A549 (cell line): Measurements from ENCODE around the gene PRDM12. TPM values are rescaled to one million over a fixed set of nuclear protein-coding genes. Genes with fewer than 3 reads are reported as not detected.
A peak's percentile ranks its signal among the peaks of the same experiment; 100 is the strongest.

Source experiments
- ATAC-seq, 2 experiments: fragments of 200-7000 bp in 1 of 2; fragments of >200 bp in 1 of 2; cut with Nextera tagmentation in 1 of 2; cut with Tn5 transposase in 1 of 2; 3 replicates each; pipeline versions ENCODE4 v1.8.0 to v1.9.1; 2018 to 2020; ENCODE audit warnings: mild to moderate bottlenecking in 1 of 2, moderate library complexity in 1 of 2
- CTCF ChIA-PET: fragments of 300-600 bp; sonication (Branson Sonifier 250); formaldehyde crosslinking; extraction: SDS; loops from one replicate; lab custom pipeline; 2021; ENCODE audit warnings: antibody characterized with exemption, inconsistent platforms; lab: Yijun Ruan, JAX
- POLR2A ChIA-PET: fragments of 350-600 bp; formaldehyde crosslinking; extraction: SDS; loops from one replicate; lab custom pipeline; 2021; ENCODE audit warnings: antibody characterized with exemption, inconsistent platforms; lab: Yijun Ruan, JAX
- DNase-seq, 2 experiments: peaks; one replicate each; pipeline versions ENCODE4 v3.0.0 to v3.0.0-alpha.2; 2011 to 2016; ENCODE audit warnings: low read depth in 1 of 2, low spot score in 1 of 2
- FAIRE-seq: peaks from 2 replicates; lab custom pipeline; 2011; peaks lifted over from hg19 to GRCh38; lab: Jason Lieb, UNC
- H3K27ac ChIP-seq, 2 experiments: fragments of >200 bp; sonication (Bioruptor Twin); formaldehyde crosslinking; 3 replicates each; pipeline ENCODE4 v1.5.1; 2016 to 2017
- H3K4me1 ChIP-seq: fragments of >200 bp; sonication (Bioruptor Twin); formaldehyde crosslinking; 3 replicates; pipeline ENCODE4 v1.6.1; 2016
- H3K4me2 ChIP-seq: fragments of >200 bp; sonication (Bioruptor Twin); formaldehyde crosslinking; 3 replicates; pipeline ENCODE4 v1.6.1; 2016
- H3K4me3 ChIP-seq: fragments of >200 bp; sonication (Bioruptor Twin); formaldehyde crosslinking; 3 replicates; pipeline ENCODE4 v1.5.1; 2016
- H3K9me3 ChIP-seq: fragments of >200 bp; sonication (Bioruptor Twin); formaldehyde crosslinking; 3 replicates; pipeline ENCODE4 v1.6.1; 2016
- ATOH8 ChIP-seq: fragments of 250-450 bp; sonication (Bioruptor Pico); IDR thresholded peaks from 2 replicates; pipeline ENCODE4 v1.5.0; 2020; ENCODE audit warnings: low read depth, mild to moderate bottlenecking, moderate library complexity
- CHD2 ChIP-seq: fragments of 150-350 bp; IDR thresholded peaks from 2 replicates; pipeline ENCODE4 v1.6.1; 2014; ENCODE audit warnings: low read length; ENCODE audit not compliant: partially characterized antibody
- E2F6 ChIP-seq: IDR thresholded peaks from 2 replicates; pipeline ENCODE4 v1.6.1; 2012; ENCODE audit warnings: low read depth, borderline replicate concordance
- EHF ChIP-seq: fragments of 250-450 bp; sonication (Bioruptor Pico); IDR thresholded peaks from 2 replicates; pipeline ENCODE4 v1.5.0; 2020; ENCODE audit warnings: mild to moderate bottlenecking
- EHMT2 ChIP-seq: fragments of 200-600 bp; sonication (generic); IDR thresholded peaks from 2 replicates; pipeline ENCODE4 v1.6.1; 2016; ENCODE audit warnings: antibody characterized with exemption, low read depth, mild to moderate bottlenecking, moderate library complexity
- HDAC2 ChIP-seq: fragments of 200-600 bp; sonication (generic); IDR thresholded peaks from 2 replicates; pipeline ENCODE4 v1.6.1; 2016
- HMGXB4 ChIP-seq: fragments of 250-450 bp; sonication (Bioruptor Pico); IDR thresholded peaks from 2 replicates; pipeline ENCODE4 v1.5.0; 2021; ENCODE audit warnings: mild to moderate bottlenecking, moderate library complexity, borderline replicate concordance
- HOXA7 ChIP-seq: fragments of 250-450 bp; sonication (Bioruptor Pico); IDR thresholded peaks from 2 replicates; pipeline ENCODE4 v1.5.0; 2020; ENCODE audit warnings: mild to moderate bottlenecking, moderate library complexity
- JUNB ChIP-seq: fragments of >200 bp; sonication (Bioruptor Twin); formaldehyde crosslinking; IDR thresholded peaks from 2 replicates; pipeline ENCODE4 v1.6.1; 2016
- KDM1A ChIP-seq: fragments of 200-600 bp; sonication (generic); IDR thresholded peaks from 2 replicates; pipeline ENCODE4 v1.6.1; 2016; ENCODE audit warnings: low read depth, mild to moderate bottlenecking
- KDM5A ChIP-seq: fragments of 200-600 bp; sonication (generic); IDR thresholded peaks from 2 replicates; pipeline ENCODE4 v1.6.1; 2016; ENCODE audit warnings: antibody characterized with exemption, mild to moderate bottlenecking
- MYC ChIP-seq: IDR thresholded peaks from 2 replicates; pipeline ENCODE4 v1.6.1; 2012; ENCODE audit warnings: mild to moderate bottlenecking, inconsistent platforms, low read length, improper control_type of control experiment, borderline replicate concordance
- NR3C1 ChIP-seq: fragments of >200 bp; sonication (Bioruptor Twin); formaldehyde crosslinking; IDR thresholded peaks from 3 replicates; pipeline ENCODE4 v1.6.1; 2017
- PHF8 ChIP-seq: fragments of 200-600 bp; sonication (generic); IDR thresholded peaks from 2 replicates; pipeline ENCODE4 v1.6.1; 2016; ENCODE audit warnings: low read depth, mild to moderate bottlenecking, antibody characterized with exemption, moderate library complexity, borderline replicate concordance
- RAD21 ChIP-seq, 2 experiments: fragments of >200 bp in 1 of 2; sonication (Bioruptor Twin) in 1 of 2; formaldehyde crosslinking in 1 of 2; IDR thresholded peaks in 1 of 2; conservative IDR thresholded peaks in 1 of 2; 2 replicates in 1 of 2; 3 replicates in 1 of 2; pipeline ENCODE4 v1.6.1; 2012 to 2018; ENCODE audit warnings: inconsistent platforms in 1 of 2
- RARB ChIP-seq: fragments of 250-450 bp; sonication (Bioruptor Pico); IDR thresholded peaks from 2 replicates; pipeline ENCODE4 v1.8.0; 2021; ENCODE audit warnings: mild to moderate bottlenecking, moderate library complexity
- SMC3 ChIP-seq: fragments of >200 bp; sonication (Bioruptor Twin); formaldehyde crosslinking; IDR thresholded peaks from 3 replicates; pipeline ENCODE4 v1.6.1; 2018; ENCODE audit warnings: inconsistent platforms
- SREBF2 ChIP-seq: fragments of 450-650 bp; IDR thresholded peaks from 2 replicates; pipeline ENCODE4 v1.6.1; 2014; ENCODE audit warnings: mild to moderate bottlenecking, moderate library complexity
- TFCP2L1 ChIP-seq: fragments of 250-450 bp; sonication (Bioruptor Pico); IDR thresholded peaks from 2 replicates; pipeline ENCODE4 v1.5.0; 2021; ENCODE audit warnings: mild to moderate bottlenecking
- USF2 ChIP-seq: fragments of 450-650 bp; IDR thresholded peaks from 2 replicates; pipeline ENCODE4 v1.6.1; 2014; ENCODE audit warnings: antibody characterized with exemption
- WGBS: methylation state at CpG from one replicate; pipeline ENCODE4 v1.1.6; 2017; ENCODE audit errors: missing lambda C conversion rate; 5-methylcytosine and 5-hydroxymethylcytosine counted together
- polyA plus RNA-seq, 4 experiments: library from polyadenylated mRNA; depleted of rRNA in 3 of 4; stranded (reverse); fragments of >200 nt; fragmentation: RNase III in 1 of 4; extraction: RNeasy Plus Mini Kit Qiagen cat#74134 plus additional on column Dnase treatment in 1 of 4; gene quantifications; 2 replicates in 3 of 4; 3 replicates in 1 of 4; pipeline ENCODE4 v1.2.3, GENCODE V29; 2011 to 2017
- TF ChIP-seq, protein P1 (sequence below): IDR thresholded peaks from 2 replicates; pipeline ENCODE4 v1.6.1; 2012

The PRDM12 gene
- polyA plus RNA-seq, 2 of the 4 experiments (the other 2 are of a cell fraction), result 0.09 to 0.17 TPM

DNA sequence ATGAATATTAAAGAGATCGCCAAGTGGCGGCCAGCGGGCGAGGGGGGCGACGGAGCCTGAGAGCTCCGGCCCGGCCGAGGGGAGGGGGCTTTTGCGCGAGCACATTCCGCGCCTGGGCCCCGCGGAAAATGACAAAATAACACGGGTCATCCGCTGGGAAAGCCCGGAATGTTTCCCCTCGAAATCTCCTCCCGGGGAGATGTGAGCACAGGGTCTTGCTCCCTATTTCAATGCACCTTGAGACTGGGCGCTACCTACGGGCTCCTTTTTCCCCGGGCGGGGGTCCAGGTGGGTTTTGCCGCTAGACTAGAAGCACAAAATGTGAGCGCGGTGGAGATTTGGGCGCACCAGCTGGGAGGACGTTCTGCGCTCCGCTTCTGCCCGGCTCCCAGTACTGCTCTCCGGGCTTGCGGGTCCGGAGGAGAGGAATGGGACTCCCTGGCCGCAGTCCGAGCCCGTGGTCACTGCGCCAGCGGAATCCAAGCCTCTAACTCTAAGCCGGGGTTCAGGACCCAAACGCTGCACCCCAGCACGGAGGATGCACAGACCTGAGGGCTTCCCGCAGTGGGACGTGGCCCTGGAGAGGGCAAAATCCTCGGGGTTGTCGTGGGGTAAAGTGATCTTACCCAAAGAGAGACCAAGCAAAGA, 2.8 kb upstream of the PRDM12 start (continued):
- no peak for TF ChIP-seq HMGXB4 (CRISPR knock-in tag)
- no peak for TF ChIP-seq PHF8
- no peak for TF ChIP-seq TFCP2L1
- TF ChIP-seq KDM1A, result no peak
- TF ChIP-seq RAD21 (conservative IDR thresholded peaks at IDR 0.05 in 1 of 2, IDR thresholded peaks at IDR 0.05 in 1 of 2), result no peak

DNA sequence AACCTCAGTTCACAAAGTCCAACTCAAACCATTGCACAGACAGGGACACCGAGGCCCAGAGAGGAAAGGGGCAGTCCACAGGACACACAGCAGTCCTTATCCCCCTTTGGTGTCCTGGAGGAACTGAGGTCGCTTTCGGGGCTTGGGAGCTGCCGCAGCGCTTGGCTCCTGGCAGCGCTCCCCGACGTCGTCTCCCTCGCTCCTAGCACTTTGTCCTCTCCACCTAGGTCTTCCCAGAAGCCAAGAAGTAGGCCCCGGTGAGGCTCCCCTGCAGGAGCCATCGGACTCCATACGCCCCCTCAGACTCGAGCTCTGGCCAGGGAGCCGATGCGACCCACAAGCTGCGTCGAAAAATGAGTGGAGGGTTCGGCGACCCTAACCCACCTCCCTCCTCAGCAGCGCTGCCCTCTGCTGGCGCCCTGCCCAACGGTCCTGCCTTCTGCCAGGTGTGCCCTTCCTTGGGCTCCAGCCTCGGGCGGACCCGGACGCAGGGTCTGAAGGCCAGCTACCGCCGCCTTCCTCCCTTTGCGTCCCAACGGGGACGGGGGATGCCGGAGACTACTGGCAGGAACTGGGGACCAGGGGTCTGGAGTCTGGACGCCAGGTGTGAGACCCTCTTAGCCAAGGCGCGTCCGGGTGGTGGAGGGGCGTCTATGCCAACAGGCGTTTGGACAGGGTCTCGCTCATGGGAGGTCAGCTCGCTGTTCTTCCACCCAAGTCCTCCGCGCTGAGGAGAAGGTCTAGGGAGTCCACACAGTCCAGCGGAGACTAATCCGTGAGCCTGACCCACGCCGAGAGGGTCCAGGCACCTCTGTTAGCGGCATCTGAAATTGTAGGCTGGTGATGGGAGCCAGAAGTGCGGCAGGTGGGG, 2.1 kb upstream of the PRDM12 start:
- POLR2A ChIA-PET, result no interaction called here
- TF ChIP-seq HOXA7 (no peak), NR3C1 (no peak)
- TF ChIP-seq, protein P1, sequence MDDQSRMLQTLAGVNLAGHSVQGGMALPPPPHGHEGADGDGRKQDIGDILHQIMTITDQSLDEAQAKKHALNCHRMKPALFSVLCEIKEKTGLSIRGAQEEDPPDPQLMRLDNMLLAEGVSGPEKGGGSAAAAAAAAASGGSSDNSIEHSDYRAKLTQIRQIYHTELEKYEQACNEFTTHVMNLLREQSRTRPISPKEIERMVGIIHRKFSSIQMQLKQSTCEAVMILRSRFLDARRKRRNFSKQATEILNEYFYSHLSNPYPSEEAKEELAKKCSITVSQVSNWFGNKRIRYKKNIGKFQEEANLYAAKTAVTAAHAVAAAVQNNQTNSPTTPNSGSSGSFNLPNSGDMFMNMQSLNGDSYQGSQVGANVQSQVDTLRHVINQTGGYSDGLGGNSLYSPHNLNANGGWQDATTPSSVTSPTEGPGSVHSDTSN, result no peak
- Histone ChIP-seq H3K4me2 (no peak overlapping the region), H3K4me3 (no peak overlapping the region), H3K27ac (no peak overlapping the region), H3K9me3 (no peaks in the 10 kb centered on the region), H3K4me1 (peaks cover 36% of the 10 kb centered on the region)
- CTCF ChIA-PET, result interaction anchor here (0.9 to 1.4 kb wide), 7 partner anchors 10 to 210 kb away, joined by 3 to 6 read pairs (median 3); no protein-coding TSS in a partner anchor
- ATAC-seq (0 out of 6 replicates have a peak, but pooled peaks of 1 of the 2 experiments have one; percentile 1), FAIRE-seq (no peak), DNase-seq (no peak)
- WGBS, result 63% methylated on average over 31 of the region's 49 CpGs

DNA sequence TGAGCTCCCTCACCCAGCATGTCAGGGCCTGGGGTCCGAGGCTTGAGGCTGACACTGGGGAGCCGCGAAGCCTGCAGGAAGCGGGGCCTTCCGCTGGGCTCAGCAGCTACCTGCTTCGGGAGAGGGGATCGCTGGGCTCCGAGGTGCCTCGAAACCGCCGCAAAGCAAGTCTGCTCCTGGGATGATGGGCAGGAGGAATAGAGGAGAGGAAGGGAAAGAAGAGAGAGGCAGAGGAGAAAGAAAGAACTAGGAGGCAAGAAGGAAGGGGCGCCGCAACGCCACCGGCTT, 1.5 kb upstream of the PRDM12 start:
- Histone ChIP-seq H3K4me3 (no peak overlapping the region), H3K9me3 (no peaks in the 10 kb centered on the region), H3K4me1 (peaks cover 36% of the 10 kb centered on the region), H3K4me2 (no peak overlapping the region), H3K27ac (no peak overlapping the region)
- ChIA-PET CTCF (interaction anchor here (0.9 to 1.4 kb wide), 7 partner anchors 11 to 211 kb away, joined by 3 to 6 read pairs (median 3); no protein-coding TSS in a partner anchor), POLR2A (no interaction called here)
- no peak for DNase-seq
- TF ChIP-seq CHD2, result no peak
- TF ChIP-seq, protein P1, result no peak
- FAIRE-seq, result no peak
- ATAC-seq, result no peak
- 75% methylated on average over 15 of the region's 15 CpGs for WGBS

DNA sequence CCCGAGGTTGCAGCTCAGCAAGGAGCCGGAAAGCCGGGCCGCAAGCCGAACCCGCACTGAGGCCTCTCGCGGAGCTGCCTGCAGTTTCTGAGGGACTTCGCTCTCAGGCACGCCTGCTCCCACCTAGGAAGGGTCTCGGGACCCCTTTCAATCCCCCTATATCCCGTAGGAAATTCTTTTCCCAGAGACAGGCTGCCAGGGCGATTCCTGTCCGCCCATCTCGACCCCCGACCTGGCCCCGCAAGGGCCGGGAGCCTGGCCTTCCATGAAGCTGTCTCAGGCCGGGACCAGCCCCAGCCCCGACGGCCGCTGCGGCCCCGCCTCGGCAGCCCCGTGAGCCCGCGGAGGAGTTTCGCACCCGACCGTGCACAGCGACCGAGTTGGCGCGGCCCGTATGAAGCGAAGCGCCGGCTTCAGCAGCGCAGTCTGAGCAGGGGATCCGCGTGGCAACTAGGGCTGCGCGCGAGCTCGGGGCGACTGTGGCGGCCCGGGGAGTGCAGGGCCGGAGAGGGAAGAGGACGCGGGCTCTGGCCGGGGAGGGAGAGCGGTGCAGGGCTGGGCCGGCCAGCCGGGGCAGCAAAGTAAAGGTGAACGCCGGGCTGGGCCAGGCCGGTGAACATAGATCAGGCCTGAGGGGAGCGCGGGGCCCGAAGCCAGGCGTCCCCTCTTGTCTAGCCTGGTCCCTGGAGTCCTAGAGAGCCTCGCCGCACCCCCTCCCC, 977 bp upstream of the PRDM12 start:
- Histone ChIP-seq H3K4me3 (peak overlapping the region; percentile 27; the same call in 2 of the 3 replicates), H3K4me2 (peak overlapping the region; percentile 71), H3K9me3 (no peaks in the 10 kb centered on the region), H3K27ac (no peak overlapping the region), H3K4me1 (peaks cover 36% of the 10 kb centered on the region)
- no peak for FAIRE-seq
- ChIA-PET CTCF (interaction anchor here (1.0 to 1.4 kb wide), 6 partner anchors 12 to 212 kb away, joined by 3 to 6 read pairs (median 3); no protein-coding TSS in a partner anchor), POLR2A (no interaction called here)
- peak; percentile 57 to 79; a peak in 5 of 6 replicates for ATAC-seq
- peak in 1 of 2 experiments; percentile 58 for DNase-seq
- 44% methylated on average over 23 of the region's 65 CpGs for WGBS
- TF ChIP-seq EHF (CRISPR knock-in tag), result no peak
- TF ChIP-seq NR3C1, result no peak
- no peak for TF ChIP-seq SMC3
- no peak for TF ChIP-seq SREBF2
- no peak for TF ChIP-seq USF2
- no peak for TF ChIP-seq HDAC2
- TF ChIP-seq KDM1A, result no peak
- no peak for TF ChIP-seq RARB (CRISPR knock-in tag)
- TF ChIP-seq HOXA7, result no peak
- no peak for TF ChIP-seq ATOH8
- no peak for TF ChIP-seq KDM5A
- no peak for TF ChIP-seq E2F6
- TF ChIP-seq JUNB, result no peak
- no peak for TF ChIP-seq MYC
- no peak for TF ChIP-seq EHMT2
